ENCODE results near the gene SVIL.
A peak's percentile ranks its signal among the peaks of the same experiment; 100 is the strongest.
"Not testable (repeated sequence)": the region's sequence is repeated elsewhere in the genome, so short reads cannot be mapped to it uniquely, and the experiment has no call there.

Gene SVIL

DNA sequence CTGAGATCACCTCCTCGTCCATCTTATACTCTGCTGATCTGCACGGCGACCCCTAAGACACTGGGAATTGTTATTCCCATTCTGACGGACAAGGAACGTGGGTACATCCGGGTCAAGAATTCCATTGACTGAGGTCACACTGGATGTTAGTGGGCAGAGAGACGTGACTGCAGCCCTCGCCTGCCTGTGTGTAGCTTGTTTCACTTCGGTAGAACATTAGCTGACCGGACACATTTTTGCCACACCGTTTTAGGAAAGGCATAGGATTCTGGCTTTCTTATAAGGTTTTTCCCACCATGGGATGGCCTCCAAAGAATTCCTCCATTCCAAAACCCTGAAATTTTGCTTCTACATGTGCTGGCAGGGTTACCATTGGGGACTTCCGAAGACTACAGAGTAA is 118.9 kb downstream of the SVIL start:
- DNase-seq (ENCODE audit: low spot score) = not testable (repeated sequence)

DNA sequence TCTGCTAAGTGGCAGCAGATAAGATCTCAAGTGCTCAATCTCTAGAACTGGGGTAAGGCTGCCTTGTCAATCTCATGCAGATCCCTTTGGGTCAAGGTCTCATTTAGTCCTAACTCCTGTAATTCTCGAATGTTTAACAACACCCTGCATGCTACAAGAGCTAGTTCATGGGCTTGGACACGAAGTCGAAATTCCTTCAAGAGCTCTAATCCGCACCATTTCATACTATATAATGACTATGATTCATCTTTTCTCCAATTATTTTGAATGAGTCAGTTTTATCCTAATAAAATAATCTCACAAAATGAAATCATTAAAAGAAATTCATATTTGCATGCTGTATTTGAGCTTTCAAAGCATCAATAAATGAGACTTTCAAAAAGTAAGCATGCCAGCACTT is 119.7 kb downstream of the SVIL start:
- not testable (repeated sequence) for DNase-seq (ENCODE audit: low spot score)

DNA sequence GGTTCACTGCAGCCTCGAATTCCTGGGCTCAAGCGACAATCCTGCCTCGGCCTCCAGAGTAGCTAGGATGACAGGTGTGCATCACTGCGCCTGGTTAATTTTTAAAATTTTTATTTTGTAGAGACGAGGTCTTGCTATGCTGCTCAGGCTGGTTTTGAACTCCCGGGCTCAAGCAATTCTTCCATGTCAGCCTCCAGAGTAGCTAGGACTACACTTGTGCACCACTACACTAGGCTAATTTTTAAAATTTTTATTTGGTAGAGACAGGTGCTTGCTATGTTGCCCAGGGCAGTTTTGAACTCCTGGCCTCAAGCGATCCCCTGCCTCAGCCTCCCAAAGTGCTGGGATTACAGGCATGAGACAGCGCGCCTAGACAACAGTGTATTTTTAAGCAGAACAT is 120.5 kb downstream of the SVIL start:
- no peak for DNase-seq (ENCODE audit: low spot score)

DNA sequence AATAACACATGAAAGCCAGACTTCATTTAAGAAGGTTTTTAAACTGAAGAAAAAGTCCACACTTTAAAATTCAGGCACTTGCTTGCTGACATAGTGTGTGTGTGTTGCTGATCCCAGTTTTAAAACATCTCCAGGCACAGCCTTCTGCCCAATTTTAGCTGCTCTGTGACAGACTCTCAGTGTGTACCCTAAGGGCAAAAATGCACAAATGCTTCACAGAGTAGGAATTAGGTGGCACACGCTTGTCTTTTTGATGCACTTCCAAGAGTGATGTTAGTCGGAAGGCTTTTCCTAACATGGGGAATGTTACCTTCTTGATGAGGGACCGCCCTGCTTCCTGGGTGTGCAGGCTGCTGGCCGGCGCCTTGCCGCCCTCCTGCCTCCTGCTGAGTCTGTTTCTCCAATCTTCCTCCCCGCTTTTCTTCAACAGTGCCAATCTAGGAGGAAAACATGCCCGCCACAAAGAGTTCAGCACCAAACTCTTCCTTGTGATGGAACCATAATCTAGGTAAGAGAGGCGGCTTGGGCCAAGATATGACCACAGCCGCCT is 122.3 kb downstream of the SVIL start:
- DNase-seq (ENCODE audit: low spot score) = no peak

DNA sequence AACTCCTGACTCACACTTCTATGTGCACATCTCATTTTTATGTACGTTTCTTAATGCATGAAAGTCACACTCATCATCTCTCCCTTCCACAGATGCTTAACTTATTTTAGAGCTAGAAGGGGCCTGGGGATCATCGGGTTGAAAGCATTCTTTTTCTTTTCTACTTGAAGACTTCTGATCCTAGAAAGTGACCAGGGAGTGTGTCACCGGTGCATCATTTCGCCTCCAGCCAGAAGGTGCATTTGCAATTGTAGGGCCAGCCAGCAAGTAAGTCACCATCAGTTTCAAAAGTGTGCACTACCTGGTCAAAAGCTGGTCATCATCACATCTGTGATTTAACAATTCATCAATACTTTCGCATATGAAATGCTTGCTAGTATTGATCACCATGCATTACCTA is 123.0 kb downstream of the SVIL start:
- not testable (repeated sequence) for DNase-seq (ENCODE audit: low spot score)

DNA sequence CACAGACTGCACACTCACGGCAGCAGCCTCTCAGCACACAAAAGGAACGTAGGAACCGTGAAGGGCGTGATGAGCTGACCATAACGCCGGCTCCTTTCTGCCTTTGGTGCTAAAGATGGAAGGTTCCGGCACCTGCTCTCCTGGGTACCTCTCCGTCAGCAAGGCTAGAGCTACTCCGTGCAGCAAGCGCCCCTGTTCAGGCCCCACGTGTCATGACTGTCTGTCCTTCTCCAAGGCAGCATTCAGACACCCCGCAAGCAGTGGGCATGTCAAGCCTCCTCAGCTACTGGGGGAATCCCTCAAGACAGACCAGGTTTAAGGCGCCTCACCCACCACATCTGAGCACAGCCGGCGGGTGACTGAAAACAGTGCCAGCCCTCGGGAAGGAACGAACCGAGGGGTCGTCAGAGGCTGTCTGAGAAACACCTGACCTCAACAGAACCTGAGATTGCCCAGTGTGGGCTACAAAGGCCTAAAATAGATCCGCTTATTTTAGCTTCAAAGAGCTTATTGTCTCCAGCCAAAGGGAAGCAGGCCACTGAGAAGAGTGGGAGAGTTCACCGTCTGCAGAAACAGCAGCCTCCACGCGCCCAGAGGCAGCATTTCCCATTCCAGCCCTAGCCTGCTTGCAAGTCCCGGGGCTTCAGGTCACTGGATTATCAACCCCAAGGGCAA is 124.2 kb downstream of the SVIL start:
- DNase-seq (ENCODE audit: low spot score) = not testable (repeated sequence)

DNA sequence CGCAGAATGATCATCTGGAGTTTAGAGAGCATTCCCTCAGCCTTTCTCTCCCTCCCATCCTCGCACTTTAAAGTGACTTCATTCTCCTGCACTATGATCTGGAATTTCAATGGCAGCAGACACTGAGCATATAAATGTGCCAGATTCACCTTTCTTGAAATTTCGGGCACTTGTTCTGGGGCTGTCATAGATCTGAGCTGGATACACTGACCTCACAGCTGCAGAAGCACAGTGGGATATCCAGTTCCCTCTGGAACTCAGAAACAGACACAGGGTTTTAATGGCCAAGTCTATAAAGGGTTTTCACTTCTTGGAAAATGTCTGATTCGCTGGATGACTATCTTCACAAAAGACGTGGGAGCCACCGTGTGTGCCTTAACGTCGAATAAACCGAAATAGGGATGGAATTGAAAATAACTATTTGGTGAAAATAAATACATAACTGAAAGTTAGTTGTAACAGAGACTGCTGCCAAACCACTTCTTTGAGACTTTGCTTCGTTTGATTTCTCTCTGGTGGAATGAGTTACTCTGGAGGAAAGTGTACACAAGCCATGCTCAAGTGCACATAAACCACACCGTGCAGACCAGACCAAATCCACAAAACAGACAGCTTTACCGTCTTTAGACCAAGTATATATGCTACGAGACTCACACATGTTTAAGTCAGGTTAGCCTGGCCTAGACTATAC is 126.1 kb downstream of the SVIL start:
- DNase-seq (ENCODE audit: low spot score) = no peak

DNA sequence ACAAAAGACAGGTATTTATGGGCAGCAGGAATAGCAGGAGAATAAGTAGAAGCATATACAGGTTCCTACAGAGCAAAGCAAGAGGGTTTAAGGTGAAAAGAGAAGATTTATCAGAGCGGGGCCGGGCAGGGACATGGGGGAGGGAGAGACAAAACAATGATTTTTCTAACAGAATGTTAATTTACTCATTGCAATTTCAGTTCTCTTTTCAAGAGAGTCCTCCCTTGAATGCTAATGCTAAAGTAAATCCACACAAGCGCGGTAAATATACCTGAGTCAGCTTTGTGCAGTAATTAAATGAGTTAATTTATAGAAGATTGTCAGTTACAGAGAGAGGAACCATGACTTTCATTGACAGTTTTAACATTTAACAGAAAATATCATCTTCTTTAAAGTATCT is 127.0 kb downstream of the SVIL start:
- not testable (repeated sequence) for DNase-seq (ENCODE audit: low spot score)

DNA sequence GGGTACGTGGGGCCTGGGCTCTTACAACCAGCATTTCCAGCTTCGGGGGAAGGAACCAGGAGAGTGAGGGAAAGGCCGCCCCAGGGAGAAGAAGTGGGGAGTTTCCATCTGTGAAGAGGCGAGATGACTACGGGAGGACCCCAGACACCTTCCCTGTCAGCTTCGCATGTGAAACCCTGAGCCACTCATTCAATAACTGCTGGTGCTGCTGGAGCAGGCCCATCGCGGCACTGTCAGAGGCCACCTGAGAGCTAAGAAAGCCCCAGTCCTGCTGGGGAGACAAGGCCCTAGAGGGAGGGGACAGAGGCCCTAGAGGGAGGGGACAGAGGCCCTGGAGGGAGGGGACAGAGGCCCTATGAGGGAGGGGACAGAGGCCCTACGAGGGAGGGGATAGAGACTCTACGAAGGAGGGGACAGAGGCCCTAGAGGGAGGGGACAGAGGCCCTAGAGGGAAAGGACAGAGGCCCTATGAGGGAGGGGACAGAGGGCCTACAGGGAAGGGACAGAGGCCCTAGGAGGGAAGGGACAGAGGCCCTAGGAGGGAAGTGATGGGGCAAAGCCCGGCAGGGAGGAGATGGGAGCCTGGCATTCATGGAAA is 128.3 kb downstream of the SVIL start:
- not testable (repeated sequence) for DNase-seq (ENCODE audit: low spot score)

DNA sequence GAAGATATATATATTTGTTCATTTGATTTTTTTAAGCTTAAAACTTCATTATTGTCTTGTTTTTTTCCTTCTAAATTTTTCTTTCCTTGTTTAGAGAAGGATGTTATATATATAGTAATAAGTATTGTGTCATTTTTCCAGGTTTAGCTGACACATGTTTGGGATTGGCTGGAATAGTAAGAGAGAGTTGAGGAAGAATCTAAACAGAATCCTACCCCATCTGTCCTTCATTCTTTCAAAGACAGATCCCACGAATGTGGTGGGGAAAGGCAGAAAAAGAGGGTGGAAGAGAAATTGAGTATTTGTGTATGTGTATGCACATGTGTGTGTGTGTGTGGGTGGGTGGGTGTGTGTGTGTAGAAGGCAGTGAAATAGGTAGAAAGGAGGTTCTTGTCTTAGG is 132.4 kb downstream of the SVIL start:
- DNase-seq (ENCODE audit: low spot score) = no peak

DNA sequence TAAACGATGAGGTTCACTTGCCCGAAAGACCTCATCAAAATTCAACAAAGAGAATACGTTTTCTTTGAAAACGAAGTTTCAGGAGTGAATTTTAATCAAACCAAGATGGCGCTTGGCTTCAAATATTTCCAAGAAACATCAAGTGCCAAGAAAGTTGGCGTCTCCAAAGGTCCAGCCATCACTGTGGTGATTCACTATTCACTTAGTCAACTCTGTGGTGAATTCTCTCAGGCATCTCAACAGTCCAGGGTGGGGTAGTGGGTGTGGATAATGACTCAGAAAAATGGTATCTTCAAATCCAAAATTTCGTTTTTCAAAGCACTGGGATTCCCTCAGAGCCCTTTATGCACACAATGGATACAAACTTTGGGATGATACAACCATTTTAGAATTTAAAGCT is 133.1 kb downstream of the SVIL start:
- no peak for DNase-seq (ENCODE audit: low spot score)

DNA sequence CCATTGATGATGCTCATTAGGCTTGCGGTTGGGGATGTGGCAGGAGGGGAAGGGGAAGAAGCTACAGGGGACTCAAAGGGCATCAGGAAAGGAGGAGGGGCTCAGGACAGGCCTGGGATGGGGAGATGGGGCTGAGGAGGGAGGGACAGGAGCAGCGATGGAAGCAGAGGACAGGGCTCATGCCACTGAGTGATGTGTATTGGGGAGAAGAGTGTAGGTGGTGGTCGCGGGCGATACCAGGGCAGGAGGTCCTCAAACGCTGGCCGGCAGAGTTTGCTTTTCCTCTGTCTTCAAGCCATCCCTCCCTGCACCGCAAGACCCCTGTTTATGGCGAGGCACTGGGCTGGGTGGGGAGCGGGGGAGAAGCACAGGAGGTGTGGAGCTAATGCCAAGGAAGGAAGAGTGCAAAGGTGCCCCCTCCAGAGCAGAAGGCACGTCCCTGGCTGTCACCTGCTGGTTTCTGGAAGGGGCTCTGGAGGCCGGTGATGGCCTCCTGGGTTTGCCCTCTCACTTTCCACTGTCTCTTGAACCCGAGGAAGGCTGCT is 134.7 kb downstream of the SVIL start:
- no peak for DNase-seq (ENCODE audit: low spot score)

DNA sequence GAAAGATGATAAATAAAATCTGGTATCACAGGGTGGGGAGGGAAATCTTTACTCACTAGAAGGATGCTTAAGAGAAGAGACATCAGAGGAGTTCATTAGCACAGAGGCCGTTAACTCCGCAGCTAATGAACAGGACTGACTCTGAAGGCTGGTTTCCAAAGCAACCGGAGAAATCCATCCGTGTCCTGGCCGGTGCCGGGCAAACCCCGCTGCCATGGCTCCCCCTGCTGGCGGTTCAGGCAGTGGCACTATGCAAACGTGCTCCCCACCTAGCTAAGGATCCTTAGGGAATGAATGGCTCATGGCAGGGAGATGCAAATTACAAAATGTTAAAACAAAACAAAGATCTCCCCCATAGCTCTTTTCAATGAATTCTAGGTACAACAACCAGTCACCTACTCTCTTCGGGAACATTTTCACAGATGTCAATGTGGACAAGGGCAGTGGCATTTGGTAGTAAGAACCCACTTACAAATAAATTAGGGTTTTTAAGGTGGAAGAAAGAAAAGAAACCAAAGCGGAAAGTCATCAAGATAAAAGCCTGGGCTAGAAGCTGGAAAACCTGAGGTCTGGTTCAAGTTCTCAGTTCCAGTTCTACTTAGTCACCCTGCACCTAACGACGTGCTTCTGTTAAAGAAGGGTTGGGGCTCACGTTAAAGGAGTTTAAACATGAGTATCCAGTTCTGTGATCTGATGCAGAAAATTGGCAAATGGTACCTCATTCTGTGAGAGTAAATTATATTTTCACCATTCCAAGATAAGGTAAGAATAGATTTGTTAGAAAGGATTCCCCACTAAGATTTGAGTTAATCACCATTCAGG is 138.2 kb downstream of the SVIL start:
- DNase-seq (ENCODE audit: low spot score) = peak; percentile 58

DNA sequence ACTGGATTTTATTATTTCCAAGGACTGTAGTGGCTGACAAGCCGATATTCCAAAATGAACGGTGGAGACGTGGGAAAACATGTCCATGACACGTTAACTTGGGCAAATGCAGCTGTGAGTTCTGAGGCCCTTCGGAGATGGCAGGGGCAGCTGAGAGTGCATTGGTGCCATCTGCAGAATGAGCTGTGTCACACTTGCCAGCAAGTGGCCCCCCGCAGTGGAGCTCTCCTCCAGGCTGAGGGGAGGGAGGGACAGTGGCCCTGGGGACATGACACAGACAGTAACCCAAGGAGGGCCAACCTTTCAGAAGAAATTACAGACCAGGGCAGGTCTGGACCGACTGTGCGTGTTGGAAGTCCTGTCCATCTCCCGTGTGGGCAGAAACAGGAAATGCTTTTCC is 139.4 kb downstream of the SVIL start:
- no peak for DNase-seq (ENCODE audit: low spot score)

DNA sequence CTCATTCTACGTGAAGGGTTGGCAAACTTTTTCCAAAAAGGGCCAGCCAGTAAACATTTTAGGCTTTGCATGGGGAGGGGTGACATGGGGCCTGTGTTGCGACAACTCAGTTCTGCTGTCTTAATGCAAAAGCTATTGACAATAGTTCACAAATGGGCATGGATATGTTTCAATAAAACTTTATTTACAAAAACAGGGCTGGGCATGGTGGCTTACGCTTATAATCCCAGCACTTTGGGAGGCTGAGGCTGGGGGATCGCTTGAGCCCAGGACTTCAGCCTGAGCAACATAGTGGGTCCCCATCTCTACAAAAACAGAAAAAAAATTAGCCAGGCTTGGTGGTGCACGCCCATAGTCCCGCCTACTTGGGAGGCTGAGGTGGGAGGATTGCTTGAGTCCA is 141.1 kb downstream of the SVIL start:
- no peak for DNase-seq (ENCODE audit: low spot score)

DNA sequence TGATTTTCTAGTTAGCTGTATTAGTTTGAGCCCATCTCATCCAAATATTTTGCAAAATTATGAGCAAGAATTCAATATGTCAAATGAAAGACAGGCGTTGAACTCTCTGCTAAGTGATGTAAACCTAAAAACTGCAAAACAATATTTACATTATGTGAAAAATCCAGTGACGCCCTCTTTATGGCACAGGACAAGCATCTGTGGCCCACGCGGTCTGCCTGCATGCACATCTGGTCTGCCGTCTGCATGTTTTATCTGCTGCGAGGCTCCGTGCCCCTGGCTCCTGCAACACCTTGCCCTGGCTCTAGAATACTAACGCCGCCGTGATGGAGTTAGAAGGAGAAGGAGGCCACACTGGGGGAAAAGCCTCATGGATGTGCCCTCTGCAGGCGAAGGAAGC is 142.0 kb downstream of the SVIL start:
- no peak for DNase-seq (ENCODE audit: low spot score)

DNA sequence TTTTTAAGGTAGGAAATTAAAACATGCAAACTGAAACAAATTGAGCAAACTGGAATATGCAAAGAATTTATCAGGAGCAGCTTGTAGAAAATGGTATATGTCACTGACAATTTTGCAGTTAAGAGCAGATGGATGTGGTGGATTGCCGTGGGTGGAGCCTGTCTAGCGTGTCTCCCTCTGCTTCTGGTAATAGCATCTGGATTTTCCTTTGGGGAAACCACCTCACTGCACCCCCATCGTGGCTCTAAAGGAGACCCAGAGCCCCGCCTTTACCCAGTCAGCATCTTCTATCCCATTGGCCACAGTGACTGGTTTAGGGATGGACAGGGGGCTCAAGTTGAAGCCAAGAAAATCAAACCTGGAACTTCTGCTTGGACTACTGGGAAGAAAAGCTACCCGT is 142.9 kb downstream of the SVIL start:
- DNase-seq (ENCODE audit: low spot score) = no peak

DNA sequence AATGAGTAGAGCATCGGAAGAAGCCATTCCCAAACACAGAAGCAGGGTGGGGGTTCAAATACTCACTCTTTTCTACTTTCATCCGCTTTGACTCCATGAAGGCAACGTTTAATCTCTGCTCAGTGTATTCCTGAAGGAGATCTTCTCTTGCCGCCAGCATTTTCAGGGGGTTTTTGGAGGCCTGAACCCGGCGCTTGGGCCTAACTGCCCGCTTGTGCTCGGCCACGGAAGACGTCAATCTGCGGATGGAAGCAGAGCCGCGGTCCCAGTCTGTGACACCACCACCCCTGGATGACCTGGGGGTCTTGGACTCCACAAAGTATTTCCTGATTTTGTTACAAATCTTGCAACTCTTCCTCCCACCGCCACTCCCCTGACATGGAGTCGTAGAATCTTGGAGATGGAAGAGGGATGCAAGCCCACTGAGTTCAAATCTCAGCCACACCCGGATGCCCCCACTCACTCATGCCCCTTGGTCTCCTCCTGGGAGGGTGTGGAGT is 143.9 kb downstream of the SVIL start:
- DNase-seq (ENCODE audit: low spot score) = not testable (repeated sequence)

DNA sequence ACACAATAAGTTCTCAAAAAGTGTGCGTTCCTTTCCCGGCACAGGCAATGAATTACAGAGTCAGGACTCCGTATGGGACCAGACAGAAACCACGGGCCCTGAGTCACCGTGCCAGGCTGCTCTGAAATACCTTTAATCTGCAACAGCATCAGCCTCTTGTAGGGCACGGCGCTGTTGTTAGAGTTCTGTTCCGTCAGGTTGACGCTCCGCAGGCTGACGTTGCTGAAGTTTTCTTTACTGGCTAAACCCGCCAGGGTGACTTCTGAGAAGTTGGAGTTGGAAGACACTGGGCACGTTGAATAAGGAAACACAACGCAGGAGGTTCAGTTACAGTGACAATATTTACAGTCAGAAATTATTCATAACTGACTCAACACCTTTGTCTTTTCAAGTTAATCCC is 146.3 kb downstream of the SVIL start:
- not testable (repeated sequence) for DNase-seq (ENCODE audit: low spot score)

DNA sequence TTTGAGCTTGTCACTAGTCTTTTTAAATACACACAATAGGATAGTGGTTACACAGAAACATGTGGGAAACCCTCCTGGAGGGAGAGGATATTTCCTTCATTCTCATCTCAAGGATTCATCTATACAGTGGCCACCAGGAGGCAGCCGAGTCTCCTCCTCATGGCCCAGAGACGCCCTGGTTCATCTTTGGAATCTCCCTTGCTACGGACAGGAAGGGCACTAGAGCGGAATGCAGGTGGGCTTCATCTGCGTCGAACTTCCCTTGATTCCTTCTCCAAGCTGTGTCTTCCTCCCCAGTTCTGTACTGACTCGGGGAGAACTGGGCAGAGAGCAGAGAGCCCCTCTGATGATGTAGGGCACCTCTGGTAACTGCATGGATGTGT is 146.9 kb downstream of the SVIL start:
- not testable (repeated sequence) for DNase-seq (ENCODE audit: low spot score)

DNA sequence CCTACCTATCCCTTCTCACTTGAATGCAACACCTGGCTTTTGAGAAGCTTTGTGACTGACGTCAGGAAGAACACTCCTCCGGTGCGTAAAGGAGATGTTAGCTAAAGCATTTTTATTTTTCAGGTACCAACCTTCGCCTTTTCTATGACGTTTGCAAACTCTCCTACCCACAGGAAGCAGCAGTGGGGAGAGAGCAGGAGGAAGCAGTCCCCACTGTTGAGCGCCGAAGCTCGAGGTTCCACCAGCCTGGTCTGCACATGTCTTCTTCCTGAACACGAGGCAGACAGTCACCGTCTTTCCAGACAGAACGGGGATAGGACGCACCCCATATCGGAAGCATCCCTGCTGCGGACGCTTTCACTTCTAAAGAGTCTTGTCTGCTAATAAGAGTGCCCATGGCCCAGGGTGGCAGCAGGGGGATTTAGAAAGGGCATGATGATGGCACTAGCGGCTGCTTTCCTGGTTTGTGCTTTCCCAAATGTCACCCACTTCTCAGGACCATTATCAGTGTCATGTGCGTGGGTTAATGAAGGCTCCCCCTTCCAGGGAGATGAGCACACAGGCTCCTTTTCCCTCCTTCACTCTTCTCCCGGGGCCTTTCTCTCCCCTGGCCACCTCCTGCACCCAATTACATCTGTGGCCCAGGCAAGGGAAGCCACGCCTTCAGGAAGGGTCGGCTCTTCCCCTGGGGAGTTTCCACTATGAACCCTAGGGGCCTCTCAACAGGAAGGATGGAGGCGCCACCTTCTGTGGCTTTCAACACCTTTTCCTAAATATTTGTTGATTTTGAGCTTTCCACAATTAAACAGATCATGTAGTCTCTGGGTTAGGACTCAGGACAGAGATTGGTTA is 147.5 kb downstream of the SVIL start:
- DNase-seq (ENCODE audit: low spot score) = not testable (repeated sequence)

Measured in cerebellar cortex (tissue), 1 donor.